ENCODE results near the gene ARHGEF37. TPM values are rescaled to one million over a fixed set of nuclear protein-coding genes. Genes with fewer than 3 reads are reported as not detected.
"Not testable (repeated sequence)": the region's sequence is repeated elsewhere in the genome, so short reads cannot be mapped to it uniquely, and the experiment has no call there.

Gene ARHGEF37
- total RNA-seq, 1 donor from 2014 or later, result 0.70 TPM

- not testable (repeated sequence) for H3K4me1 Mint-ChIP-seq (ENCODE audit: low read depth); H3K4me3 Mint-ChIP-seq; H3K27ac Mint-ChIP-seq; H3K36me3 Mint-ChIP-seq (ENCODE audit: low read depth); DNase-seq (ENCODE audit: low spot score); H3K27me3 Mint-ChIP-seq (ENCODE audit: insufficient read depth)
- peaks cover 16% of the 10 kb centered on the region for H3K9me3 Mint-ChIP-seq
- intact Hi-C loops (cut with micrococcal nuclease), result loop anchor here (5.0 kb wide), 1 partner anchor 293 kb away; the partner anchor contains the start of gene SLC26A2
These were observed 88.0 kb downstream of the ARHGEF37 start for GRCh38 chr5:149669273-149669672.

- H3K4me1 Mint-ChIP-seq (ENCODE audit: low read depth), result peaks cover 4% of the 10 kb centered on the region
- DNase-seq (ENCODE audit: low spot score), result no peak
- H3K27ac Mint-ChIP-seq, result no peak overlapping the region
- no peaks in the 10 kb centered on the region for H3K36me3 Mint-ChIP-seq (ENCODE audit: low read depth)
- H3K4me3 Mint-ChIP-seq, result no peak overlapping the region
- intact Hi-C loops (cut with micrococcal nuclease), result no loop called here
- H3K9me3 Mint-ChIP-seq, result peaks cover 16% of the 10 kb centered on the region
- peaks cover 12% of the 10 kb centered on the region for H3K27me3 Mint-ChIP-seq (ENCODE audit: insufficient read depth)
These were observed 90.2 kb downstream of the ARHGEF37 start for GRCh38 chr5:149671544-149671943.

GRCh38 chr5:149672701-149673476, 91.6 kb downstream of the ARHGEF37 start:
- H3K4me1 Mint-ChIP-seq (ENCODE audit: low read depth), result no peaks in the 10 kb centered on the region
- peaks cover 8% of the 10 kb centered on the region for H3K27me3 Mint-ChIP-seq (ENCODE audit: insufficient read depth)
- intact Hi-C loops (cut with micrococcal nuclease), result no loop called here

GRCh38 chr5:149674686-149675085, 93.4 kb downstream of the ARHGEF37 start:
- intact Hi-C loops (cut with micrococcal nuclease), result no loop called here
- H3K9me3 Mint-ChIP-seq, result peaks cover 6% of the 10 kb centered on the region

More at GRCh38 chr5:149672701-149673476, 91.6 kb downstream of the ARHGEF37 start:
- DNase-seq (ENCODE audit: low spot score), result no peak
- no peak overlapping the region for H3K4me3 Mint-ChIP-seq
- H3K36me3 Mint-ChIP-seq (ENCODE audit: low read depth), result no peaks in the 10 kb centered on the region
- H3K9me3 Mint-ChIP-seq, result peaks cover 10% of the 10 kb centered on the region
- H3K27ac Mint-ChIP-seq, result no peak overlapping the region

GRCh38 chr5:149675610-149676201, 94.4 kb downstream of the ARHGEF37 start:
- Mint-ChIP-seq H3K9me3 (peaks cover 6% of the 10 kb centered on the region), H3K4me1 (ENCODE audit: low read depth) (no peaks in the 10 kb centered on the region), H3K4me3 (no peak overlapping the region), H3K36me3 (ENCODE audit: low read depth) (no peaks in the 10 kb centered on the region), H3K27ac (no peak overlapping the region), H3K27me3 (ENCODE audit: insufficient read depth) (peaks cover 10% of the 10 kb centered on the region)
- no peak for DNase-seq (ENCODE audit: low spot score)
- intact Hi-C loops (cut with micrococcal nuclease), result no loop called here

More at GRCh38 chr5:149674686-149675085, 93.4 kb downstream of the ARHGEF37 start:
- Mint-ChIP-seq H3K36me3 (ENCODE audit: low read depth) (no peaks in the 10 kb centered on the region), H3K4me3 (no peak overlapping the region), H3K27me3 (ENCODE audit: insufficient read depth) (peaks cover 8% of the 10 kb centered on the region), H3K27ac (no peak overlapping the region), H3K4me1 (ENCODE audit: low read depth) (no peaks in the 10 kb centered on the region)
- DNase-seq (ENCODE audit: low spot score), result no peak

- H3K9me3 Mint-ChIP-seq, result no peaks in the 10 kb centered on the region
- no peaks in the 10 kb centered on the region for H3K36me3 Mint-ChIP-seq (ENCODE audit: low read depth)
- peaks cover 10% of the 10 kb centered on the region for H3K27me3 Mint-ChIP-seq (ENCODE audit: insufficient read depth)
- no peak for DNase-seq (ENCODE audit: low spot score)
- no peaks in the 10 kb centered on the region for H3K4me1 Mint-ChIP-seq (ENCODE audit: low read depth)
- H3K27ac Mint-ChIP-seq, result no peak overlapping the region
- intact Hi-C loops (cut with micrococcal nuclease), result no loop called here
- no peak overlapping the region for H3K4me3 Mint-ChIP-seq
These were observed 96.4 kb downstream of the ARHGEF37 start for GRCh38 chr5:149677731-149678130.

- no peaks in the 10 kb centered on the region for H3K36me3 Mint-ChIP-seq (ENCODE audit: low read depth)
- intact Hi-C loops (cut with micrococcal nuclease), result no loop called here
- H3K4me1 Mint-ChIP-seq (ENCODE audit: low read depth), result no peaks in the 10 kb centered on the region
- H3K27me3 Mint-ChIP-seq (ENCODE audit: insufficient read depth), result peaks cover 8% of the 10 kb centered on the region
- H3K9me3 Mint-ChIP-seq, result no peaks in the 10 kb centered on the region
- no peak overlapping the region for H3K27ac Mint-ChIP-seq
- no peak for DNase-seq (ENCODE audit: low spot score)
- no peak overlapping the region for H3K4me3 Mint-ChIP-seq
These were observed 98.8 kb downstream of the ARHGEF37 start for GRCh38 chr5:149679876-149680809.

GRCh38 chr5:149680810-149681221, 99.5 kb downstream of the ARHGEF37 start:
- Mint-ChIP-seq H3K36me3 (ENCODE audit: low read depth) (no peaks in the 10 kb centered on the region), H3K9me3 (no peaks in the 10 kb centered on the region), H3K27me3 (ENCODE audit: insufficient read depth) (peaks cover 7% of the 10 kb centered on the region), H3K4me3 (no peak overlapping the region), H3K4me1 (ENCODE audit: low read depth) (no peaks in the 10 kb centered on the region), H3K27ac (no peak overlapping the region)
- intact Hi-C loops (cut with micrococcal nuclease), result no loop called here
- DNase-seq (ENCODE audit: low spot score), result no peak

- Mint-ChIP-seq H3K4me3 (no peak overlapping the region), H3K27me3 (ENCODE audit: insufficient read depth) (peaks cover 6% of the 10 kb centered on the region), H3K27ac (no peak overlapping the region), H3K36me3 (ENCODE audit: low read depth) (no peaks in the 10 kb centered on the region), H3K4me1 (ENCODE audit: low read depth) (no peaks in the 10 kb centered on the region), H3K9me3 (no peaks in the 10 kb centered on the region)
- no peak for DNase-seq (ENCODE audit: low spot score)
- intact Hi-C loops (cut with micrococcal nuclease), result no loop called here
These were observed 100.0 kb downstream of the ARHGEF37 start for GRCh38 chr5:149681252-149681651.

GRCh38 chr5:149681922-149682321, 100.6 kb downstream of the ARHGEF37 start:
- H3K27ac Mint-ChIP-seq, result no peak overlapping the region
- H3K36me3 Mint-ChIP-seq (ENCODE audit: low read depth), result no peaks in the 10 kb centered on the region

GRCh38 chr5:149682532-149683075, 101.3 kb downstream of the ARHGEF37 start:
- H3K36me3 Mint-ChIP-seq (ENCODE audit: low read depth), result no peaks in the 10 kb centered on the region
- no peak overlapping the region for H3K4me3 Mint-ChIP-seq
- H3K4me1 Mint-ChIP-seq (ENCODE audit: low read depth), result no peaks in the 10 kb centered on the region
- intact Hi-C loops (cut with micrococcal nuclease), result no loop called here
- peaks cover 13% of the 10 kb centered on the region for H3K27me3 Mint-ChIP-seq (ENCODE audit: insufficient read depth)
- H3K27ac Mint-ChIP-seq, result no peak overlapping the region
- DNase-seq (ENCODE audit: low spot score), result no peak
- H3K9me3 Mint-ChIP-seq, result no peaks in the 10 kb centered on the region

More at GRCh38 chr5:149681922-149682321, 100.6 kb downstream of the ARHGEF37 start:
- intact Hi-C loops (cut with micrococcal nuclease), result no loop called here
- Mint-ChIP-seq H3K4me3 (no peak overlapping the region), H3K27me3 (ENCODE audit: insufficient read depth) (peaks cover 11% of the 10 kb centered on the region), H3K4me1 (ENCODE audit: low read depth) (no peaks in the 10 kb centered on the region), H3K9me3 (no peaks in the 10 kb centered on the region)
- DNase-seq (ENCODE audit: low spot score), result no peak

GRCh38 chr5:149683964-149684363, 102.7 kb downstream of the ARHGEF37 start:
- intact Hi-C loops (cut with micrococcal nuclease), result no loop called here
- Mint-ChIP-seq H3K36me3 (ENCODE audit: low read depth) (no peaks in the 10 kb centered on the region), H3K27me3 (ENCODE audit: insufficient read depth) (peaks cover 14% of the 10 kb centered on the region), H3K4me3 (no peak overlapping the region), H3K27ac (no peak overlapping the region), H3K4me1 (ENCODE audit: low read depth) (no peaks in the 10 kb centered on the region), H3K9me3 (no peaks in the 10 kb centered on the region)
- DNase-seq (ENCODE audit: low spot score), result no peak

All from activated T-helper 1 cell treated with anti-CD3 and anti-CD28 coated beads, Interleukin-12 subunit alpha, Interleukin-12 subunit beta, Interleukin-2, Interleukin-4 antibody, amounts not matched to agents 30 ng/mL and 10 ng/mL and 1 ng/mL, durations not matched to agents 14 hours and 24 hours and 36 hours (primary cell).